HepG2 (cell line): ENCODE results near the gene FOXD3. TPM values are rescaled to one million over a fixed set of nuclear protein-coding genes. Genes with fewer than 3 reads are reported as not detected.

ENCODE experiments used
- ATM ChIP-seq: fragments of 450-650 bp; IDR thresholded peaks from 2 replicates; pipeline ENCODE4 v1.7.1; 2017; ENCODE audit warnings: mild to moderate bottlenecking, borderline replicate concordance
- BHLHE40 ChIP-seq: IDR thresholded peaks from 2 replicates; pipeline ENCODE4 v1.6.1; 2011; ENCODE audit warnings: low read length, improper control_type of control experiment
- HNRNPK ChIP-seq: fragments of 200-400 bp; formaldehyde crosslinking; IDR thresholded peaks from 2 replicates; pipeline ENCODE4 v1.6.1; 2018; ENCODE audit warnings: low read length, low read depth, moderate library complexity, mild to moderate bottlenecking; ENCODE audit not compliant: poor library complexity, severe bottlenecking
- IKZF1 ChIP-seq: fragments of 450-650 bp; IDR thresholded peaks from 2 replicates; pipeline ENCODE4 v1.7.1; 2016
- PAF1 ChIP-seq: IDR thresholded peaks from 2 replicates; pipeline ENCODE4 v1.6.1; 2016; ENCODE audit warnings: missing genetic modification reagents, missing compliant biosample characterization
- POGZ ChIP-seq: sonication (generic); formaldehyde crosslinking; IDR thresholded peaks from 2 replicates; pipeline ENCODE4 v1.4.0; 2020; ENCODE audit warnings: mild to moderate bottlenecking, missing genetic modification reagents
- PREB ChIP-seq: sonication (generic); formaldehyde crosslinking; IDR thresholded peaks from 2 replicates; pipeline ENCODE4 v1.4.0; 2020; ENCODE audit warnings: missing genetic modification reagents
- RBAK ChIP-seq: sonication (generic); formaldehyde crosslinking; IDR thresholded peaks from 2 replicates; pipeline ENCODE4 v1.5.1; 2020; ENCODE audit warnings: mild to moderate bottlenecking, missing genetic modification reagents
- SIX1 ChIP-seq: sonication (generic); formaldehyde crosslinking; IDR thresholded peaks from 2 replicates; pipeline ENCODE4 v1.4.0; 2020; ENCODE audit warnings: missing genetic modification reagents, borderline replicate concordance
- SMAD3 ChIP-seq: sonication (generic); formaldehyde crosslinking; IDR thresholded peaks from 2 replicates; pipeline ENCODE4 v1.4.0; 2020; ENCODE audit warnings: missing genetic modification reagents
- SP2 ChIP-seq: sonication (generic); formaldehyde crosslinking; IDR thresholded peaks from 2 replicates; pipeline ENCODE4 v1.5.1; 2020; ENCODE audit warnings: mild to moderate bottlenecking, missing genetic modification reagents
- ZEB1 ChIP-seq: IDR thresholded peaks from 2 replicates; pipeline ENCODE4 v1.6.1; 2012; ENCODE audit warnings: mild to moderate bottlenecking, low read depth, inconsistent platforms; ENCODE audit not compliant: insufficient replicate concordance
- ZNF143 ChIP-seq: sonication (generic); formaldehyde crosslinking; IDR thresholded peaks from 2 replicates; pipeline ENCODE4 v1.4.0; 2020; ENCODE audit warnings: missing genetic modification reagents
- ZNF484 ChIP-seq: sonication (generic); formaldehyde crosslinking; IDR thresholded peaks from 2 replicates; pipeline ENCODE4 v1.5.1; 2020; ENCODE audit warnings: mild to moderate bottlenecking, low read depth, missing genetic modification reagents, borderline replicate concordance
- ZNF605 ChIP-seq: sonication (generic); formaldehyde crosslinking; IDR thresholded peaks from 2 replicates; pipeline ENCODE4 v1.8.0; 2022; ENCODE audit warnings: mild to moderate bottlenecking, missing genetic modification reagents
- ZNF652 ChIP-seq: IDR thresholded peaks from 2 replicates; pipeline ENCODE4 v1.6.1; 2016; ENCODE audit warnings: low read depth, borderline replicate concordance
- ZNF746 ChIP-seq: sonication (generic); formaldehyde crosslinking; IDR thresholded peaks from 2 replicates; pipeline ENCODE4 v1.8.0; 2022; ENCODE audit warnings: mild to moderate bottlenecking, missing genetic modification reagents
- ZSCAN22 ChIP-seq: sonication (generic); formaldehyde crosslinking; IDR thresholded peaks from 2 replicates; pipeline ENCODE4 v1.4.0; 2020; ENCODE audit warnings: mild to moderate bottlenecking, missing genetic modification reagents
- ZSCAN25 ChIP-seq: sonication (generic); formaldehyde crosslinking; IDR thresholded peaks from 2 replicates; pipeline ENCODE4 v1.8.0; 2022; ENCODE audit warnings: mild to moderate bottlenecking, missing genetic modification reagents
- polyA plus RNA-seq, 8 experiments: library from polyadenylated mRNA; depleted of rRNA in 3 of 8; stranded (reverse) in 7 of 8; unstranded in 1 of 8; fragments of >200 nt; fragmentation: Illumina TruSeq in 4 of 8; extraction: Trizol in 4 of 8; gene quantifications; 2 replicates each; pipeline versions ENCODE4 v1.2.1 to v1.2.3, GENCODE V29; 2011 to 2016; ENCODE audit warnings: low read depth in 4 of 8, missing spikeins in 1 of 8, mixed read lengths in 1 of 8; ENCODE audit not compliant: insufficient read depth in 1 of 8
- total RNA-seq, 5 experiments: library from RNA; depleted of rRNA; stranded (reverse); fragments of >200 nt; fragmentation: Illumina TruSeq; extraction: Trizol; gene quantifications; 2 replicates each; pipeline ENCODE4 v1.2.3, GENCODE V29; 2016; ENCODE audit warnings: low read depth in 1 of 5
- TF ChIP-seq, protein P1 (sequence below): sonication (generic); formaldehyde crosslinking; conservative IDR thresholded peaks from 2 replicates; pipeline ENCODE4 v1.4.0; 2020; ENCODE audit warnings: mild to moderate bottlenecking, missing genetic modification reagents, moderate library complexity
- TF ChIP-seq, protein P2 (sequence below): IDR thresholded peaks from 2 replicates; pipeline ENCODE4 v1.6.1; 2016; ENCODE audit warnings: low read depth, control low read depth
- TF ChIP-seq, protein P3 (sequence below), 2 experiments: sonication (generic) in 1 of 2; formaldehyde crosslinking in 1 of 2; IDR thresholded peaks; 2 replicates each; pipeline versions ENCODE4 v1.5.1 to v1.6.1; 2011 to 2020; ENCODE audit warnings: borderline replicate concordance in 1 of 2, low read depth in 1 of 2, low read length in 1 of 2, mild to moderate bottlenecking in 1 of 2, missing genetic modification reagents in 1 of 2, moderate library complexity in 1 of 2

Gene FOXD3
- total and polyA plus RNA-seq, 2 of the 13 experiments (the other 11 are each of a cell fraction or from before 2014, with no cell fraction given), result not detected

- TF ChIP-seq SP2, result no peak
- TF ChIP-seq ZNF484 (CRISPR knock-in tag), result peak; percentile 31; the same call in 1 of the 2 replicates
- no peak for TF ChIP-seq HNRNPK
- TF ChIP-seq ZNF143 (CRISPR knock-in tag), result no peak
- no peak for TF ChIP-seq ZNF605 (CRISPR knock-in tag)
- no peak for TF ChIP-seq ZEB1
- TF ChIP-seq, protein P1, sequence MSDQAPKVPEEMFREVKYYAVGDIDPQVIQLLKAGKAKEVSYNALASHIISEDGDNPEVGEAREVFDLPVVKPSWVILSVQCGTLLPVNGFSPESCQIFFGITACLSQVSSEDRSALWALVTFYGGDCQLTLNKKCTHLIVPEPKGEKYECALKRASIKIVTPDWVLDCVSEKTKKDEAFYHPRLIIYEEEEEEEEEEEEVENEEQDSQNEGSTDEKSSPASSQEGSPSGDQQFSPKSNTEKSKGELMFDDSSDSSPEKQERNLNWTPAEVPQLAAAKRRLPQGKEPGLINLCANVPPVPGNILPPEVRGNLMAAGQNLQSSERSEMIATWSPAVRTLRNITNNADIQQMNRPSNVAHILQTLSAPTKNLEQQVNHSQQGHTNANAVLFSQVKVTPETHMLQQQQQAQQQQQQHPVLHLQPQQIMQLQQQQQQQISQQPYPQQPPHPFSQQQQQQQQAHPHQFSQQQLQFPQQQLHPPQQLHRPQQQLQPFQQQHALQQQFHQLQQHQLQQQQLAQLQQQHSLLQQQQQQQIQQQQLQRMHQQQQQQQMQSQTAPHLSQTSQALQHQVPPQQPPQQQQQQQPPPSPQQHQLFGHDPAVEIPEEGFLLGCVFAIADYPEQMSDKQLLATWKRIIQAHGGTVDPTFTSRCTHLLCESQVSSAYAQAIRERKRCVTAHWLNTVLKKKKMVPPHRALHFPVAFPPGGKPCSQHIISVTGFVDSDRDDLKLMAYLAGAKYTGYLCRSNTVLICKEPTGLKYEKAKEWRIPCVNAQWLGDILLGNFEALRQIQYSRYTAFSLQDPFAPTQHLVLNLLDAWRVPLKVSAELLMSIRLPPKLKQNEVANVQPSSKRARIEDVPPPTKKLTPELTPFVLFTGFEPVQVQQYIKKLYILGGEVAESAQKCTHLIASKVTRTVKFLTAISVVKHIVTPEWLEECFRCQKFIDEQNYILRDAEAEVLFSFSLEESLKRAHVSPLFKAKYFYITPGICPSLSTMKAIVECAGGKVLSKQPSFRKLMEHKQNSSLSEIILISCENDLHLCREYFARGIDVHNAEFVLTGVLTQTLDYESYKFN (CRISPR knock-in tag), result no peak; the same call in 1 of the 2 replicates
- TF ChIP-seq, protein P2, sequence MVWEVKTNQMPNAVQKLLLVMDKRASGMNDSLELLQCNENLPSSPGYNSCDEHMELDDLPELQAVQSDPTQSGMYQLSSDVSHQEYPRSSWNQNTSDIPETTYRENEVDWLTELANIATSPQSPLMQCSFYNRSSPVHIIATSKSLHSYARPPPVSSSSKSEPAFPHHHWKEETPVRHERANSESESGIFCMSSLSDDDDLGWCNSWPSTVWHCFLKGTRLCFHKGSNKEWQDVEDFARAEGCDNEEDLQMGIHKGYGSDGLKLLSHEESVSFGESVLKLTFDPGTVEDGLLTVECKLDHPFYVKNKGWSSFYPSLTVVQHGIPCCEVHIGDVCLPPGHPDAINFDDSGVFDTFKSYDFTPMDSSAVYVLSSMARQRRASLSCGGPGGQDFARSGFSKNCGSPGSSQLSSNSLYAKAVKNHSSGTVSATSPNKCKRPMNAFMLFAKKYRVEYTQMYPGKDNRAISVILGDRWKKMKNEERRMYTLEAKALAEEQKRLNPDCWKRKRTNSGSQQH (CRISPR knock-in tag), result no peak
- no peak for TF ChIP-seq BHLHE40
- TF ChIP-seq RBAK (CRISPR knock-in tag), result no peak
- no peak for TF ChIP-seq SIX1 (CRISPR knock-in tag)
- peak; percentile 54; the same call in 1 of the 2 replicates for TF ChIP-seq ZNF746 (CRISPR knock-in tag)
- TF ChIP-seq, protein P3, sequence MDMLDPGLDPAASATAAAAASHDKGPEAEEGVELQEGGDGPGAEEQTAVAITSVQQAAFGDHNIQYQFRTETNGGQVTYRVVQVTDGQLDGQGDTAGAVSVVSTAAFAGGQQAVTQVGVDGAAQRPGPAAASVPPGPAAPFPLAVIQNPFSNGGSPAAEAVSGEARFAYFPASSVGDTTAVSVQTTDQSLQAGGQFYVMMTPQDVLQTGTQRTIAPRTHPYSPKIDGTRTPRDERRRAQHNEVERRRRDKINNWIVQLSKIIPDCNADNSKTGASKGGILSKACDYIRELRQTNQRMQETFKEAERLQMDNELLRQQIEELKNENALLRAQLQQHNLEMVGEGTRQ (IDR thresholded peaks at IDR 0.05; ENCODE audit: low read depth, low read length), result no peak
- TF ChIP-seq, protein P3 (CRISPR knock-in tag; IDR thresholded peaks at IDR 0.05; ENCODE audit: borderline replicate concordance), result no peak
- TF ChIP-seq PAF1 (CRISPR knock-in tag), result no peak
- no peak for TF ChIP-seq PREB (CRISPR knock-in tag)
- TF ChIP-seq ZNF652 (CRISPR knock-in tag), result no peak
- TF ChIP-seq POGZ (CRISPR knock-in tag), result peak; percentile 76
- no peak for TF ChIP-seq IKZF1
- TF ChIP-seq ZSCAN22 (CRISPR knock-in tag), result no peak
- peak; percentile 29; the same call in 1 of the 2 replicates for TF ChIP-seq ZSCAN25 (CRISPR knock-in tag)
- 0 out of 2 replicates have a peak, but pooled peaks have one; percentile 23 for TF ChIP-seq SMAD3
- TF ChIP-seq ATM, result no peak
These were observed 45.1 kb downstream of the FOXD3 start, which contains the start of gene ALG6 (continued) for GRCh38 chr1:63367215-63368103.
